ENCODE data around the gene FLT4. TPM values are rescaled to one million over a fixed set of nuclear protein-coding genes. Genes with fewer than 3 reads are reported as not detected.

Gene FLT4
- total and polyA plus RNA-seq, 9 donors: 5.4 to 12.3 (median 8.7) TPM

DNA sequence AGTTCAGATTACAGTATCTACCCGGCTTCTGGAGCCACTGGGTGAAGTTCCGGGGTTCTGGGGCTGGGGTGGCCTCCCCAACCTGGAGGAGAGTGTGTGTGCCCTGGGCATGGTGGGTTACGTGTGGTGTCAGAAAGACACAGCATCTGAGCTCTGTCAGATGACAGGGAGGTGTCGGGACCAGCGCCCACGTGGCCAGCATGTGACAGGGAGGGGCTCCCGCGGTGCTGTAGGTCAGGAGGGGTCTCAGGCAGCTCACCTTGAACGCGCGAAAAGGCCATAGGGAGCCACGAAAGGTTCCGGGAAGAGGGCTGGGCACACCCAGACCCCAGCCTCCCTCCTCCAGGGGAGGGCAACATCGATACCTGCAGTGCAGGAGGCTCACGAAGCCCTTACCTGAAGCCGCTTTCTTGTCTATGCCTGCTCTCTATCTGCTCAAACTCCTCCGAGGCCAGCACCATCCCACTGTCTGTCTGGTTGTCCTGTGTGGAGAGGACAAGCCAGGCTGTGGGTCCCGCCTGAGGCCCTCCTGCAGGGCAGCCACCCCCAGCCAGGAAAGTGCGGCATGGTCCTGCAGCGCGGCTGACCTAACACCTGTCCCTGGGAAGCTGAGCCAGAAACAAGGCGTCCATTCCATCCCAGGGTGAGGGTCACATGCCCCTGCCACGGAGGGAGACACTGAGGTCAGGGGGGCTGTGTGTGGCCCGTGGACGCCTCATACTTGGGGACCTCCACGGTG is 40.7 kb downstream of the FLT4 start:
- H3K27ac ChIP-seq (ENCODE audit: low read length): no peak overlapping the region
- no peaks in the 10 kb centered on the region for H3K4me1 ChIP-seq (ENCODE audit: control insufficient read depth, insufficient read depth, low read length)
- H3K9me3 ChIP-seq (replicated peaks; ENCODE audit: control insufficient read depth, low read depth, low read length): no peaks in the 10 kb centered on the region
- no peaks in the 10 kb centered on the region for H3K36me3 ChIP-seq (ENCODE audit: control insufficient read depth, insufficient read depth, low read length)
- H3K4me3 ChIP-seq (ENCODE audit: low read length): no peak overlapping the region
- no peak for DNase-seq
- WGBS (ENCODE audit: insufficient coverage): 80% methylated on average over 17 of the region's 26 CpGs
- H3K27me3 ChIP-seq (ENCODE audit: control insufficient read depth, insufficient read depth, low read length): no peaks in the 10 kb centered on the region

DNA sequence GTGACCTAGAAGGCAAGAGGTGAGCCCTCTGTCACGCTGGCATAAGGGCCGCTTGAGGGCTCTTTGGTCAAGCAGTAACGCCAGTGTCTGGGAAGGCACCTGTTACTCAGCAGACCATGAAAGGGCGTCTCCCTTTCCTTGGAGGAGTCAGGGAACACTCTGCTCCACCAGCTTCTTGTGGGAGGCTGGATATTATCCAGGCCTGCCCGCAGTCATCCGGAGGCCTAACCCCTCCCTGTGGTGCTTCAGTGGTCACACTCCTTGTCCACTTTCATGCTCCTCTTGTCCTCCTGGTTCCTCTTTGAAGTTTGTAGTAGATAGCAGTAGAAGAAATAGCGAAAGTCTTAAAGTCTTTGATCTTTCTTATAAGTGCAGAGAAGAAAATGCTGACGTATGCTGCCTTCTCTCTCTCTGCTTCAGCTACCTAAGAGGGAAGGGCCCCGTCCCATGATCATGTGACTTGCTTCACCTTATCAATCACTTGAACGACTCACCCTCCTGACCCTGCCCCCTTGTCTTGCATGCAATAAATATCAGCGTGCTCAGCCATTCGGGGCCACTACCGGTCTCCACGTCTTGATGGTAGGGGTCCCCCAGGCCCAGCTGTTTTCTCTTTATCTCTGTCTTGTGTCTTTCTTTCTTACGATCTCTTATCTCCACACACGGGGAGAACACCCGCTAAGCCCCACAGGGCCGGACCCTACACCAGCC is 41.4 kb downstream of the FLT4 start:
- WGBS (ENCODE audit: insufficient coverage): 53% methylated on average over 6 of the region's 18 CpGs
- H3K36me3 ChIP-seq (ENCODE audit: control insufficient read depth, insufficient read depth, low read length): no peaks in the 10 kb centered on the region
- no peaks in the 10 kb centered on the region for H3K9me3 ChIP-seq (replicated peaks; ENCODE audit: control insufficient read depth, low read depth, low read length)
- H3K27me3 ChIP-seq (ENCODE audit: control insufficient read depth, insufficient read depth, low read length): no peaks in the 10 kb centered on the region
- no peak overlapping the region for H3K4me3 ChIP-seq (ENCODE audit: low read length)
- DNase-seq: no peak
- H3K4me1 ChIP-seq (ENCODE audit: control insufficient read depth, insufficient read depth, low read length): peaks cover 2% of the 10 kb centered on the region
- no peak overlapping the region for H3K27ac ChIP-seq (ENCODE audit: low read length)

DNA sequence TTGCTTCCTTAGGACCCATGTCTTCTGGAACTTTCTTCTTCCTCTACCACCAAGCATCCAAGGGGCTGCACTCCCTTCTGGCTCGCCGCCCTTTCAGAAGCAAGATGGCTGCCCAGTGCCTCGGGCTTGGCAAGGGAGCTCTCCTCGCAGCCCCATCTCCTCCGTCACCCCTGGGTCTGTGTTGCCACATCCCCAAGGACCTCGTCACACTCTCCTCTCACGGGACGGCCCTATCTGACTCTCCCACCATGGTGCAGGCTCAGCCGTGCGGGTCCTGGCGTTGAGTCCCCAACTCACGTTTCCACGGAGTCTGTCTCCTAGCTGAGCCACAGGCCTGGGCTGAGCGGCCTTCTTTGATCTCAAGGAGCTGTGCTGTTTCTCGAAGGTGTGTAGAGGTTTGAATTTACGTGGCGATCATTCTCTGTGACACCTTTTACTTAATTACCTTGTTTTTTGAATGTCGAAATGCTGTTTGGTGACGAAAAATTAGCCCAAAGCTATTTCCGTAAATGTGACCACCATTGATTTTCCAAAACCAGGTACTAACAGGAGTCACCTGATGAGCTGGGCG is 43.1 kb downstream of the FLT4 start:
- DNase-seq: no peak
- H3K27me3 ChIP-seq (ENCODE audit: control insufficient read depth, insufficient read depth, low read length): no peaks in the 10 kb centered on the region
- H3K27ac ChIP-seq (ENCODE audit: low read length): no peak overlapping the region
- WGBS (ENCODE audit: insufficient coverage): 85% methylated on average over 17 of the region's 21 CpGs
- peaks cover 5% of the 10 kb centered on the region for H3K4me1 ChIP-seq (ENCODE audit: control insufficient read depth, insufficient read depth, low read length)
- no peaks in the 10 kb centered on the region for H3K36me3 ChIP-seq (ENCODE audit: control insufficient read depth, insufficient read depth, low read length)
- no peak overlapping the region for H3K4me3 ChIP-seq (ENCODE audit: low read length)
- no peaks in the 10 kb centered on the region for H3K9me3 ChIP-seq (replicated peaks; ENCODE audit: control insufficient read depth, low read depth, low read length)

DNA sequence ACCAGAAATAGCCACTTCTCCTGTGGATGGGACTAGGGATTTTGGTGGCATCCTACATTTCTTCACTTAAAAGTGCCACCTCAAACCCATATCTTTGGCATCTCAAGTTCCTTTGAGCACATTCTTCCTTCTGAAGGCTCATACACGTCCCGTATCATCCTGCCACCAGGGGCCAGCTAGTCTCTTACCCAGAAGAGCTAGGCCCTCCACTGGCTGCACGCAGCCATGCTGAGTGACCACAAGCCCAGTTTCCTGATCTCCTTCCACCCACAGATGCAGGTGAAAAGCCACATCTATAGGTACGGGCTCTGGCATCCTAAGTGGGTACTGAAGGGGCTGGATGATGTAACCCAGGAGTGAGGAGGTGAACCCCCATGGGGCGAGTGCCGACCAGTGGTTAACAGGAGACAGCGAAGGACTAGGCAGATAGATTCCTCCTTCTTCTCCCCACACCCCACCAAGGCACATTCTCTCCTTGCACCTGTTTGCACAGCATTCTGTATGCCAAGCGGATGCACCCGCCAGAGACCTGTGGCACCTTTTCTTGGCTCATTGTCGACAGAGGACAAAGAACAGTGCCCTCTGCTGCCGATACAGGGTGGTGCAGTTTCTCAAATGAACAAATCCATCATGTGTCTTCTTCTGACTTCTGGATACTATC is 43.7 kb downstream of the FLT4 start:
- peak; percentile 29 for DNase-seq

DNA sequence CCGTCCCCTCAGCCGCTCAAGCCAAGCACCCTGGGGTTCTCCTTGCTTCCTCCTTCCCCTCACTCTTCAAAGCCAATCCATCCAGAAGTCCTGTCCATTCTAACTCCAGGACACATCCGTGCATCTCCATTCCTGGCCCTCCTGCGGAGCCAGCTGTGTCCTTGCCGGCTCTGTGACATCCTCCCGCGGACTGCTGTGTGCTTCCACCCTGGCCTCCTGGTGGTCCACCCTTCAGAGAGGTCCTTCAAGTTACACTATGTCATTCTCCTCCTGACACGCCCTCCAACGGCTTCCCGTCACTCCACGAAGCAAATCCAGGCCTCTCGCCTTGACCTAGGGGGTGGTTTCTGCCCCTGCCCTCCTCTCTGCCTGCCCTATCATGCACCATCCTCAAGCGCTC is 45.1 kb downstream of the FLT4 start:
- Histone ChIP-seq H3K4me3 (ENCODE audit: low read length) (no peak overlapping the region), H3K9me3 (replicated peaks; ENCODE audit: control insufficient read depth, low read depth, low read length) (no peaks in the 10 kb centered on the region), H3K27ac (ENCODE audit: low read length) (no peak overlapping the region), H3K4me1 (ENCODE audit: control insufficient read depth, insufficient read depth, low read length) (peaks cover 5% of the 10 kb centered on the region), H3K27me3 (ENCODE audit: control insufficient read depth, insufficient read depth, low read length) (no peaks in the 10 kb centered on the region), H3K36me3 (ENCODE audit: control insufficient read depth, insufficient read depth, low read length) (no peaks in the 10 kb centered on the region)
- DNase-seq: no peak
- WGBS (ENCODE audit: insufficient coverage): 81% methylated on average over 8 of the region's 13 CpGs

More for the DNA sequence above, 43.7 kb downstream of the FLT4 start:
- Histone ChIP-seq H3K4me1 (ENCODE audit: control insufficient read depth, insufficient read depth, low read length) (peaks cover 5% of the 10 kb centered on the region), H3K4me3 (ENCODE audit: low read length) (no peak overlapping the region), H3K27ac (ENCODE audit: low read length) (no peak overlapping the region), H3K36me3 (ENCODE audit: control insufficient read depth, insufficient read depth, low read length) (no peaks in the 10 kb centered on the region), H3K9me3 (replicated peaks; ENCODE audit: control insufficient read depth, low read depth, low read length) (no peaks in the 10 kb centered on the region), H3K27me3 (ENCODE audit: control insufficient read depth, insufficient read depth, low read length) (no peaks in the 10 kb centered on the region)
- WGBS (ENCODE audit: insufficient coverage): 55% methylated on average over 9 of the region's 11 CpGs

DNA sequence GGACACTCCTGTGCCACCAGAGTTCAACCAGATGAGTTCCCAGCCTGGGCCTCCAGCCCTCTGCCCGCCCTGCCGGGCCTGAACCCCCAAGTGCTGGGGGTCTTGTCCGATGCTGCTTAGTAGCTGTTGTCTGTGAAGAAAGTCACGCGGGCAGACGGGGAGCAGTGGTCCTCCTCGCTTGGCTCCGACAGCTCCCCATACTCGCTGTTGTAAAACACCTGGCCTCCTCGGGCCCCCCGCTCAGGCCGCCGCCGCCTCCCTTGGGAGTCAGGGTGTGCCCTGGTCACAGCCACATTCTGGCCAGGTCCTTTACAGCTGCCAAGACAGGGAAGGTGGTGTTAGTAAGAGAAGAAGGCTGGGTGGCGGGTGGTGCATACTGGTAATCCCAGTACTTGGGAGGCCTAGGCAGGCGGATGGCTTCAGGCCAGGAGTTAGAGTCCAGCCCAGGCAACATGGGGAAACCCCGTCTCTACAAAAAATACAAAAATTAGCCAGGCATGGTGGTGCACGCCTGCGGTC is 46.3 kb downstream of the FLT4 start:
- peaks cover 5% of the 10 kb centered on the region for H3K4me1 ChIP-seq (ENCODE audit: control insufficient read depth, insufficient read depth, low read length)
- no peaks in the 10 kb centered on the region for H3K36me3 ChIP-seq (ENCODE audit: control insufficient read depth, insufficient read depth, low read length)
- WGBS (ENCODE audit: insufficient coverage): 81% methylated on average over 16 of the region's 19 CpGs
- no peaks in the 10 kb centered on the region for H3K9me3 ChIP-seq (replicated peaks; ENCODE audit: control insufficient read depth, low read depth, low read length)
- DNase-seq: no peak
- H3K27me3 ChIP-seq (ENCODE audit: control insufficient read depth, insufficient read depth, low read length): no peaks in the 10 kb centered on the region
- no peak overlapping the region for H3K27ac ChIP-seq (ENCODE audit: low read length)
- no peak overlapping the region for H3K4me3 ChIP-seq (ENCODE audit: low read length)

DNA sequence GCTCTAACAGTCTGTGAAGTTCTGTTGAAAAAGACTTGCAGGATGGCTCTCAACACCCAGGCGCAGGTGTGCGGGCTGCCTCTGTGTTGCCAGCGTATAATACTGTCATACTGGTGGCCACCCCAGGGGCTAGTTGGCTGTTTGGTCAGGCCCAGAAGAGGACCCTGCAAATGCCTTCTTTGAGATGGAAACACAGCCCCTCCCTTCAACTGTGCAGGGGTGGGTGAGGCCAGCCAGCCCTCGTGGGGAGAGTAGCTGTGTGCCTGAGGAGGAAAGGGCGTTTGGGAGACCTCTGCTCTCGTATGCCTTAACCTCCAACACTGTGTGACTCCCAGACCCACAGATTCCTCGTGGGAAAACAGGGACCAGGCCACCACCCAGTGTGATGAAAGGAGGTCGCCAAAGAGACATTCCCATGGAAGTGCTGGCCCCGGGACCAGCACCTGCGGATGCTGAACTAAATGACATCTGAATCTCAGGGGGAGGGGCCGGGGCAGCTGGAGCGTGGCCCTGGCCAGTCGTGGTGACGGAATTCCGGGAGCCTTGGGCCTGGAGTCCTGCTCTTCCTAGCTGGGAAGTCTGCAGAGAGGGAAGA is 46.8 kb downstream of the FLT4 start:
- DNase-seq: no peak
- H3K4me1 ChIP-seq (ENCODE audit: control insufficient read depth, insufficient read depth, low read length): peaks cover 5% of the 10 kb centered on the region

DNA sequence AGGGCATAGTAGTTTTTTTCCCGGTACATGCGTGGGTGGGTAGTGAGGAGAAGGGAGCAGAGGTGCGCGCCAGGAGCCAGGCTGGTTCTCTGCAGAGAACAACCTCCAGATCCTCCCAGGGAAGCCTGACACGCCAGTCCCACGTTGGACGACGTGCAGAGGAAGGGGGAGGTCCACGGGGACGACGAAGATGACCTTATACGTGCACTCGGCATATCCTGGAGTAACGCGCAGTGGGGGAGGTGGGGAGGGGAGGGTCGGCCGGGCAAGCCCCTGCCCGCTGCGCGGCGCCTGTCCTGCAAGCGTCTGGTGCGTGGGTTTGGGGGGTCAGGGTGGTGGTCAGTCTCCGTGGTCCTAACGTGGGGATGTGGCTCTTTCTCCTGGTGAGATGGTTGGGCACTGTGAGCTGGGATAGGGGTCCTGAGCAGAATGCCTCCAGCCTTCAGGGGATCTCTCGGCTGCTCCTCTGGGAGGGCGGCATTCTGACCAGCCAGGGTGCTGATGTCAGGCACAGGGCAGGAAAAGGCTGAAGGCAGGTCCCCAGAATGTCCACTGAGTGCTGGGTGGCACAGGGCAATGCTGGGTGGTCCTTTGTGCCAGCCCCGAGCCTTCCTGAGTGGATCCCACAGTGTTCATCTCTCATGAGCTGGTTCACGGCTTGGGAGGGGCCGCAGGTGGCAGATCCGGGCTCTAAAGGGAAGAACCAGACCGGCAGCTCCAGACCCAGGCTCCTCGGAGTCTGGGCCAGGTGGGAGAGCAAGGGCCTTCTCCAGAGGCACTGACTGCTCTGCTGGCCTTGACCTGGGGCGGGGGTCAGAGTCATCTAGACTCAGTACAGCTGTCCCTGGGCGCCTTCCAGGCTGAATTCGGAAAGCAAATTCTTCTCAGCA is 47.6 kb downstream of the FLT4 start:
- H3K4me3 ChIP-seq (ENCODE audit: low read length): no peak overlapping the region
- peaks cover 5% of the 10 kb centered on the region for H3K4me1 ChIP-seq (ENCODE audit: control insufficient read depth, insufficient read depth, low read length)
- H3K9me3 ChIP-seq (replicated peaks; ENCODE audit: control insufficient read depth, low read depth, low read length): no peaks in the 10 kb centered on the region
- no peak overlapping the region for H3K27ac ChIP-seq (ENCODE audit: low read length)
- H3K27me3 ChIP-seq (ENCODE audit: control insufficient read depth, insufficient read depth, low read length): no peaks in the 10 kb centered on the region
- DNase-seq: no peak
- 77% methylated on average over 23 of the region's 36 CpGs for WGBS (ENCODE audit: insufficient coverage)
- H3K36me3 ChIP-seq (ENCODE audit: control insufficient read depth, insufficient read depth, low read length): no peaks in the 10 kb centered on the region

More for the DNA sequence above, 46.8 kb downstream of the FLT4 start:
- Histone ChIP-seq H3K9me3 (replicated peaks; ENCODE audit: control insufficient read depth, low read depth, low read length) (no peaks in the 10 kb centered on the region), H3K27ac (ENCODE audit: low read length) (no peak overlapping the region), H3K4me3 (ENCODE audit: low read length) (no peak overlapping the region), H3K36me3 (ENCODE audit: control insufficient read depth, insufficient read depth, low read length) (no peaks in the 10 kb centered on the region), H3K27me3 (ENCODE audit: control insufficient read depth, insufficient read depth, low read length) (no peaks in the 10 kb centered on the region)
- WGBS (ENCODE audit: insufficient coverage): 54% methylated on average over 12 of the region's 15 CpGs

DNA sequence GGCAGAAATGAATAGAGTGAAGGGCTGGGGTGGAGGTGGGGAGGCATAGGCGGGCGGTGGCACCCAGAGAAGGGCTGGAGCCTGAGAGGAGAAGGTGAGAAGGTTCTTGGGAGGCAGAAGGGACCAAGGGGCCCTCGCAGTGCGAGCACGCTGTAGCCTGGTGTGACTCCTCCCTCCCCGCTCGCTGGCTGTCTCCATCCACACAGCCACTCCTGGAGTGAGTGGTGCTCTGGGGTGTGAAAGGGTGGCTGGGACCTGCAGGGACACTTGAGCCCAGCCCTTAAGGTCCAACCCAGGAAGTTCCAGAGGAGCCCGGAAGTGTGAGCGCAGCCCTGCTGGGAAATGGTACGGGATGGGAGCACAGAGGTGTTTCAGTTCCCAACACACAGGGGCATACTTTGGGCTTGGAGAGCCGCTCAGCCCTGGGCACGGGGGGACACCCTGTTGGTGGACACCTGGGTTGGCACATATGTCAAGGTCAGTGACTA is 48.8 kb downstream of the FLT4 start:
- H3K4me1 ChIP-seq (ENCODE audit: control insufficient read depth, insufficient read depth, low read length): peaks cover 5% of the 10 kb centered on the region
- DNase-seq: no peak
- no peak overlapping the region for H3K27ac ChIP-seq (ENCODE audit: low read length)
- WGBS (ENCODE audit: insufficient coverage): 100% methylated on average over 1 of the region's 12 CpGs
- H3K9me3 ChIP-seq (replicated peaks; ENCODE audit: control insufficient read depth, low read depth, low read length): no peaks in the 10 kb centered on the region
- H3K36me3 ChIP-seq (ENCODE audit: control insufficient read depth, insufficient read depth, low read length): no peaks in the 10 kb centered on the region
- no peaks in the 10 kb centered on the region for H3K27me3 ChIP-seq (ENCODE audit: control insufficient read depth, insufficient read depth, low read length)
- H3K4me3 ChIP-seq (ENCODE audit: low read length): no peak overlapping the region

Measured in muscle of leg (tissue), 11 donors.